GM12865 (cell line): ENCODE measurements around the gene CPTP.

ENCODE experiments used
- DNase-seq: peaks from one replicate; pipeline ENCODE4 v3.0.0; 2010; ENCODE audit warnings: low read depth
- H3K4me3 ChIP-seq: 2 replicates; pipeline ENCODE4 v1.5.1; 2011; ENCODE audit warnings: mild to moderate bottlenecking, low read depth, low read length, control low read depth
- CTCF ChIP-seq: IDR thresholded peaks from 2 replicates; pipeline ENCODE4 v1.5.1; 2011; ENCODE audit warnings: low read length, control low read depth, low read depth, inconsistent platforms; ENCODE audit not compliant: insufficient read depth; ENCODE audit errors: missing control alignments

CPTP gene

GRCh38 chr1:1377540-1378205 lies 53.1 kb downstream of the CPTP start:
- no peak for TF ChIP-seq CTCF
- H3K4me3 ChIP-seq, result no peak overlapping the region
- DNase-seq, result no peak
